NCI-H1694 (cell line): Measurements from ENCODE around the gene CDT1.

Experiments
- DNase-seq: peaks from one replicate; lab custom pipeline; 2025; lab: John Stamatoyannopoulos, UW

CDT1 gene

DNA sequence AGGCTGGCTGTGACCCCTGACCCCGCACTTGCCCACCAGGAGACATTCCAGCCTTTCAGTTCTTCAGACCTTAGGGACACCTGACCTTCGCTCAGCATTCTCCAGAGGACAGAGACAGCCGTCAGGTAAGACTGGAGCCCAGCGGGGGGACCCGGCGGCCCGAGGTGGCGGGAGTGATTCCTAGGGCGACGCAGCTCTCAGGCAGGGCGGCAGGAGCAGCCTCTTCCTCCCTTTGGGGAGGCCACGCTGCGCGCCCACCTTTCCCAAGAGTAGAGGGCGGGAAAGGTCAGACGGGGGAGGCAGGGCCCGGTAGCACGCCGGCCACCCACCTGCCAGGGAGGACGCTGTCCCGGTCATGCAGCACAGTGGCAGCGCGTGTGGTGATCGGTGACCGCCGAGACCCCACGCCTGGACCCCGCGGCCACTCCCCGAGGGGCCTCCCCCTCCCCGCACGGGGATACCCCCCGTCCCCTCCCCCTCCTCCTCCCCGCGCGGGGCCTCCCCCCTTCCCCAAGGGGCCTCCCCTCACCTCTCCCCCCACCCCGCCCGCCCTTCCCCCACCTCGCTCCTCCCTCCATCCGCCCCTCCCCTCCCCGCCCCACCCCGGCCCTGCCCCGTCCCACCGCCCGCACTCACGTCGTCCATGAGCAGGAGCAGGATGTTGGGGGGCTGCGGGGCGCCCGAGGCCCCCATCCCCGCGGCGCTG lies 52.7 kb downstream of the CDT1 start:
- no peak for DNase-seq

DNA sequence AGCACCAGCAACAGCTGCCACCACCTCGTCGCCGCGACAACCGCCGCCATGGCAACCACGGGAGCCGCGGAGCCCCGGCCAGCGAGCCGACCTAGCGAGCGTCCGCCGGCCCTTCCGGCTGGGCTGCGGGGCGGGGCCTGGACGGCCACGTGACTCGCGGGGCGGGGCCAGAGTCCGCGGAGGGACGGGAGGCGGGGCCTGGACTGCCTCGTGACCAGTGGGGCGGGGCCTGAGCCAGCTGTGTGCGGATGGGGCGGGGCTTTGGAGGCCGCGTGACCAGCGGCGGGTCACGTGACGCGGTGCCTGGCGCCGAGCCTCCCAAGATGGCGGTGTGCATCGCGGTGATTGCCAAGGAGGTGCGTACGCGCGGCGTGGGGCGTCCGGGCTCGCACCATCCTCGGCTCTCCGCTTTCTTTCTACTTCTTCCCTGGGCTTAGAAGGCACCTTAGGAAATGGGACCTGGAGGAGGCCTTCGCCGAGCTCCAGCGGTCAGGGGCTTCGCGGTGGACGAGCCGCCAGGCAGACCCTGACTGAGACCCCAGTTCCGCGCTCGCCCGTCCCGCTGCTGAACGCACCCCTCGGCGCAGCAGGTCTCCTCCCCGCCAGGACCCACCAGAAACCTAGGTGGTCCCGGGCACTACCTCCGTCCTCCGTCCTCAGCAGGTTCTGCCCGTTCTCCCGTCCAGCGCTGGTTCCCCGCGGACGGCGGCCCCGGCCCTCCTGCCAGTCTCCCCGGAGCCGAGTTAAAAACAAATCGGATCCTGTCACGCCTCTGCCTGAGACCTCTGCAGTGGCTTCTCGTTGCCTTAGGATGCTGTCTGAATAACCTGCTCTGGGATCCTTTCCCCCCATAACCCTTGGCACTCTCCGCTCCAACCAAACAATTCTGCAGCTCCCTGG lies 53.5 kb downstream of the CDT1 start, which contains the start of the genes GALNS and TRAPPC2L:
TSS of gene GALNS (minus strand) at position 120 of the 900 bp plus-strand sequence. CDS start at position 50, 70 bp downstream.
TSS of gene TRAPPC2L (plus strand) at position 300 of the 900 bp plus-strand sequence. CDS start at position 324, 24 bp downstream.
- peak; percentile 68 for DNase-seq

DNA sequence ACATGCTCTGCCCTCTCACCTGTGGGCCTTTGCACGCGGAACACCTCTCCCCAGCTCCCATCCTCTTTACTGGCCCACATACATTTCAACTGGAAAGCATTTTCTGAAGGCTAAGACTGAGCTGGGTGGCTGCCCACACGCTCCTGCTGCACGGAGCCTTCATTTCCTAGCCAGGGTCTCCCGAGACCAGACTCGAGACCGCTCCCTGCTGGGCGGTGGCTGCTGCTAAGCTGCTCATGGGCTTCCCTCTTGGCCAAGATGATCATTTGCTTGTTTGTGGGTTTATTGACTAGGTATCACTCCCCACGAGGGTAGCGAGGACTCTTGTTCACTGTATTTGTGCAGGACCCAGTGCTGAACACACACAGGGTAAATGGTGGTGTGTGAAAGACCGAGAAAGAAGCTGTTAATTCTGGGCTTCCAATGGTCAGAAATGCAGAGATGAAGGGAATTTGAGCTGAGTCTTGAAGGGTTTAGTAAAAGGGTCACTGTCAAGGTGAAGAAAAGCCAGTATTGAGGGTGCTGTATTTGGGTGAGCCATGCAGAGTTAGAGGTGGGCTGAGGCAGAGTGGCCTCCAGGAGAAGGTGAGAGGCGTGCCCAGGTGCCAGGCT lies 54.2 kb downstream of the CDT1 start:
- peak; percentile 23 for DNase-seq
